ENCODE data around the gene PMAIP1.

Gene PMAIP1

GRCh38 chr18:59921384-59921891 is 21.6 kb downstream of the PMAIP1 start:
- Histone ChIP-seq H3K27me3 (replicated peaks in 2 of 5; ENCODE audit: control insufficient read depth in 4 of 5, insufficient read depth in 5 of 5, low read length in 4 of 5) (no peaks in the 10 kb centered on the region), H3K36me3 (ENCODE audit: control insufficient read depth in 4 of 4, insufficient read depth in 4 of 4, low read length in 3 of 4) (no peaks in the 10 kb centered on the region), H3K27ac (ENCODE audit: insufficient read depth in 1 of 2, low read depth in 1 of 2, low read length in 2 of 2, poor library complexity in 1 of 2, severe bottlenecking in 2 of 2) (no peak overlapping the region), H3K4me1 (ENCODE audit: control extremely low read depth in 1 of 4, control insufficient read depth in 4 of 4, insufficient read depth in 4 of 4, low read length in 3 of 4) (peaks cover 21 to 71% (median 46%) of the 10 kb centered on the region in 4 experiments), H3K4me3 (ENCODE audit: control insufficient read depth in 1 of 7, extremely low read depth in 1 of 7, insufficient read depth in 4 of 7, low read depth in 2 of 7, low read length in 6 of 7) (peak overlapping the region in 1 of 7 experiments; percentile 12), H3K9me3 (ENCODE audit: control extremely low read depth in 1 of 5, control insufficient read depth in 4 of 5, insufficient read depth in 2 of 5, low read depth in 1 of 5, low read length in 4 of 5) (no peaks in the 10 kb centered on the region)
- no CpG with 5 or more reads among the region's 2 CpGs for WGBS (ENCODE audit: insufficient coverage)
- ChIA-PET POLR2A (no interaction called here), CTCF (interaction anchor here (2.8 to 3.3 kb wide), 2 partner anchors 9 to 15 kb away, joined by 12 to 13 read pairs; no protein-coding TSS in a partner anchor)
- peak; percentile 67 to 94 (median 94) for DNase-seq

- Histone ChIP-seq H3K27me3 (replicated peaks in 2 of 5; ENCODE audit: control insufficient read depth in 4 of 5, insufficient read depth in 5 of 5, low read length in 4 of 5) (no peaks in the 10 kb centered on the region), H3K9me3 (ENCODE audit: control extremely low read depth in 1 of 5, control insufficient read depth in 4 of 5, insufficient read depth in 2 of 5, low read depth in 1 of 5, low read length in 4 of 5) (no peaks in the 10 kb centered on the region), H3K4me3 (ENCODE audit: control insufficient read depth in 1 of 7, extremely low read depth in 1 of 7, insufficient read depth in 4 of 7, low read depth in 2 of 7, low read length in 6 of 7) (no peak overlapping the region), H3K36me3 (ENCODE audit: control insufficient read depth in 4 of 4, insufficient read depth in 4 of 4, low read length in 3 of 4) (no peaks in the 10 kb centered on the region), H3K4me1 (ENCODE audit: control extremely low read depth in 1 of 4, control insufficient read depth in 4 of 4, insufficient read depth in 4 of 4, low read length in 3 of 4) (peaks cover 25 to 68% (median 40%) of the 10 kb centered on the region in 4 experiments), H3K27ac (ENCODE audit: insufficient read depth in 1 of 2, low read depth in 1 of 2, low read length in 2 of 2, poor library complexity in 1 of 2, severe bottlenecking in 2 of 2) (no peak overlapping the region)
- WGBS (ENCODE audit: insufficient coverage): 97% methylated on average over 6 of the region's 6 CpGs
- ChIA-PET POLR2A (no interaction called here), CTCF (interaction anchor here (1.1 to 2.8 kb wide), 8 partner anchors 15 to 66 kb away, joined by 3 to 13 read pairs (median 3); no protein-coding TSS in a partner anchor)
- DNase-seq: no peak
Measured at GRCh38 chr18:59923539-59924196, 23.9 kb downstream of the PMAIP1 start.

GRCh38 chr18:59926131-59926530 is 26.3 kb downstream of the PMAIP1 start:
- Histone ChIP-seq H3K4me3 (ENCODE audit: control insufficient read depth in 1 of 7, extremely low read depth in 1 of 7, insufficient read depth in 4 of 7, low read depth in 2 of 7, low read length in 6 of 7) (no peak overlapping the region), H3K27me3 (replicated peaks in 2 of 5; ENCODE audit: control insufficient read depth in 4 of 5, insufficient read depth in 5 of 5, low read length in 4 of 5) (no peaks in the 10 kb centered on the region), H3K4me1 (ENCODE audit: control extremely low read depth in 1 of 4, control insufficient read depth in 4 of 4, insufficient read depth in 4 of 4, low read length in 3 of 4) (peaks cover 18 to 55% (median 28%) of the 10 kb centered on the region in 4 experiments), H3K27ac (ENCODE audit: insufficient read depth in 1 of 2, low read depth in 1 of 2, low read length in 2 of 2, poor library complexity in 1 of 2, severe bottlenecking in 2 of 2) (no peak overlapping the region), H3K36me3 (ENCODE audit: control insufficient read depth in 4 of 4, insufficient read depth in 4 of 4, low read length in 3 of 4) (no peaks in the 10 kb centered on the region), H3K9me3 (ENCODE audit: control extremely low read depth in 1 of 5, control insufficient read depth in 4 of 5, insufficient read depth in 2 of 5, low read depth in 1 of 5, low read length in 4 of 5) (no peaks in the 10 kb centered on the region)
- ChIA-PET POLR2A (no interaction called here), CTCF (interaction anchor here (2.1 kb wide), 1 partner anchor 8 kb away, joined by 5 read pairs; no protein-coding TSS in a partner anchor)
- DNase-seq: no peak
- WGBS (ENCODE audit: insufficient coverage): 100% methylated on average over 3 of the region's 5 CpGs

GRCh38 chr18:59927246-59927825 is 27.5 kb downstream of the PMAIP1 start:
- Histone ChIP-seq H3K36me3 (ENCODE audit: control insufficient read depth in 4 of 4, insufficient read depth in 4 of 4, low read length in 3 of 4) (no peaks in the 10 kb centered on the region), H3K9me3 (ENCODE audit: control extremely low read depth in 1 of 5, control insufficient read depth in 4 of 5, insufficient read depth in 2 of 5, low read depth in 1 of 5, low read length in 4 of 5) (no peaks in the 10 kb centered on the region), H3K4me3 (ENCODE audit: control insufficient read depth in 1 of 7, extremely low read depth in 1 of 7, insufficient read depth in 4 of 7, low read depth in 2 of 7, low read length in 6 of 7) (peak overlapping the region in 2 of 7 experiments; percentile 10 to 33), H3K27me3 (replicated peaks in 2 of 5; ENCODE audit: control insufficient read depth in 4 of 5, insufficient read depth in 5 of 5, low read length in 4 of 5) (no peaks in the 10 kb centered on the region), H3K27ac (ENCODE audit: insufficient read depth in 1 of 2, low read depth in 1 of 2, low read length in 2 of 2, poor library complexity in 1 of 2, severe bottlenecking in 2 of 2) (peak overlapping the region in 1 of 2 experiments; percentile 36), H3K4me1 (ENCODE audit: control extremely low read depth in 1 of 4, control insufficient read depth in 4 of 4, insufficient read depth in 4 of 4, low read length in 3 of 4) (peaks cover 9 to 43% (median 20%) of the 10 kb centered on the region in 4 experiments)
- DNase-seq: peak; percentile 48 to 74 (median 57)
- ChIA-PET CTCF (interaction anchor here (0.5 to 2.1 kb wide), 6 partner anchors 9 to 63 kb away, joined by 3 to 5 read pairs (median 4); no protein-coding TSS in a partner anchor), POLR2A (interaction anchor here (0.8 kb wide), 1 partner anchor 27 kb away, joined by 3 read pairs; no protein-coding TSS in a partner anchor)
- WGBS (ENCODE audit: insufficient coverage): 31% methylated on average over 4 of the region's 5 CpGs

GRCh38 chr18:59928201-59928600 is 28.4 kb downstream of the PMAIP1 start:
- no CpG with 5 or more reads among the region's 2 CpGs for WGBS (ENCODE audit: insufficient coverage)
- CTCF ChIA-PET: interaction anchor here (1.1 to 2.1 kb wide), 3 partner anchors 8 to 11 kb away, joined by 4 to 5 read pairs (median 5); no protein-coding TSS in a partner anchor
- H3K4me1 ChIP-seq (ENCODE audit: control extremely low read depth in 1 of 4, control insufficient read depth in 4 of 4, insufficient read depth in 4 of 4, low read length in 3 of 4): peaks cover 9 to 37% (median 20%) of the 10 kb centered on the region in 4 experiments
- no peaks in the 10 kb centered on the region for H3K9me3 ChIP-seq (ENCODE audit: control extremely low read depth in 1 of 5, control insufficient read depth in 4 of 5, insufficient read depth in 2 of 5, low read depth in 1 of 5, low read length in 4 of 5)
- H3K36me3 ChIP-seq (ENCODE audit: control insufficient read depth in 4 of 4, insufficient read depth in 4 of 4, low read length in 3 of 4): no peaks in the 10 kb centered on the region
- POLR2A ChIA-PET: no interaction called here
- no peak overlapping the region for H3K4me3 ChIP-seq (ENCODE audit: control insufficient read depth in 1 of 7, extremely low read depth in 1 of 7, insufficient read depth in 4 of 7, low read depth in 2 of 7, low read length in 6 of 7)
- H3K27ac ChIP-seq (ENCODE audit: insufficient read depth in 1 of 2, low read depth in 1 of 2, low read length in 2 of 2, poor library complexity in 1 of 2, severe bottlenecking in 2 of 2): no peak overlapping the region
- DNase-seq: no peak
- no peaks in the 10 kb centered on the region for H3K27me3 ChIP-seq (replicated peaks in 2 of 5; ENCODE audit: control insufficient read depth in 4 of 5, insufficient read depth in 5 of 5, low read length in 4 of 5)

- Histone ChIP-seq H3K27me3 (replicated peaks in 2 of 5; ENCODE audit: control insufficient read depth in 4 of 5, insufficient read depth in 5 of 5, low read length in 4 of 5) (no peaks in the 10 kb centered on the region), H3K4me3 (ENCODE audit: control insufficient read depth in 1 of 7, extremely low read depth in 1 of 7, insufficient read depth in 4 of 7, low read depth in 2 of 7, low read length in 6 of 7) (no peak overlapping the region), H3K4me1 (ENCODE audit: control extremely low read depth in 1 of 4, control insufficient read depth in 4 of 4, insufficient read depth in 4 of 4, low read length in 3 of 4) (peaks cover 9 to 29% (median 19%) of the 10 kb centered on the region in 4 experiments), H3K36me3 (ENCODE audit: control insufficient read depth in 4 of 4, insufficient read depth in 4 of 4, low read length in 3 of 4) (no peaks in the 10 kb centered on the region), H3K9me3 (ENCODE audit: control extremely low read depth in 1 of 5, control insufficient read depth in 4 of 5, insufficient read depth in 2 of 5, low read depth in 1 of 5, low read length in 4 of 5) (no peaks in the 10 kb centered on the region), H3K27ac (ENCODE audit: insufficient read depth in 1 of 2, low read depth in 1 of 2, low read length in 2 of 2, poor library complexity in 1 of 2, severe bottlenecking in 2 of 2) (no peak overlapping the region)
- ChIA-PET POLR2A (no interaction called here), CTCF (interaction anchor here (2.2 to 3.0 kb wide), 2 partner anchors 9 to 12 kb away, joined by 8 to 12 read pairs; no protein-coding TSS in a partner anchor)
- whole genome bisulfite sequencing (ENCODE audit: insufficient coverage): 94% methylated on average over 3 of the region's 7 CpGs
- DNase-seq: peak in 2 of 3 donors; percentile 46 to 58
Measured at GRCh38 chr18:59929621-59930295, 30.0 kb downstream of the PMAIP1 start.
